C4-2B (cell line): ENCODE data around the gene UBTD2.

Experiments
- ZFX ChIP-seq: fragments of 450-650 bp; IDR thresholded peaks from 2 replicates; pipeline ENCODE4 v1.6.1; 2017
- TF ChIP-seq, protein P1 (sequence below): fragments of 450-650 bp; conservative IDR thresholded peaks from 2 replicates; pipeline ENCODE4 v1.5.1; 2017; ENCODE audit warnings: mild to moderate bottlenecking

DNA sequence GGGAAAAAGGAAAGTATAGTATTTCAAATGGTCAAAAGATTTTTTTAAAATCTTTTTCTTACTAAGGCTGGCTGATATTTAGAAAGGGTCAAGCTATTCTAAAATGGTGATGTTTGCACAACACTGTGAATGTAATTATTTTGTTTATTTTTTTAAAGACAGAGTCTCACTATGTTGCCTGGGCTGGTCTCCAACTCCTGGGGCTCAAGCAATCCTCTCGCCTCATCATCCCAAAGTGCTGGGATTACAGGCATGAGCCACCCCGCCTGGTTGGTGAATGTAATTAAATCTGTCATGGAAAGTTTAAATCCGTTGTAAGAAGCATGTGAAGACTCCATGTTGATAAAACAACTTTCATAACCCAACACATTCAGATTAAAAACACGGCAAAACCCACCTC is 2.6 kb downstream of the UBTD2 start:
- TF ChIP-seq, protein P1, sequence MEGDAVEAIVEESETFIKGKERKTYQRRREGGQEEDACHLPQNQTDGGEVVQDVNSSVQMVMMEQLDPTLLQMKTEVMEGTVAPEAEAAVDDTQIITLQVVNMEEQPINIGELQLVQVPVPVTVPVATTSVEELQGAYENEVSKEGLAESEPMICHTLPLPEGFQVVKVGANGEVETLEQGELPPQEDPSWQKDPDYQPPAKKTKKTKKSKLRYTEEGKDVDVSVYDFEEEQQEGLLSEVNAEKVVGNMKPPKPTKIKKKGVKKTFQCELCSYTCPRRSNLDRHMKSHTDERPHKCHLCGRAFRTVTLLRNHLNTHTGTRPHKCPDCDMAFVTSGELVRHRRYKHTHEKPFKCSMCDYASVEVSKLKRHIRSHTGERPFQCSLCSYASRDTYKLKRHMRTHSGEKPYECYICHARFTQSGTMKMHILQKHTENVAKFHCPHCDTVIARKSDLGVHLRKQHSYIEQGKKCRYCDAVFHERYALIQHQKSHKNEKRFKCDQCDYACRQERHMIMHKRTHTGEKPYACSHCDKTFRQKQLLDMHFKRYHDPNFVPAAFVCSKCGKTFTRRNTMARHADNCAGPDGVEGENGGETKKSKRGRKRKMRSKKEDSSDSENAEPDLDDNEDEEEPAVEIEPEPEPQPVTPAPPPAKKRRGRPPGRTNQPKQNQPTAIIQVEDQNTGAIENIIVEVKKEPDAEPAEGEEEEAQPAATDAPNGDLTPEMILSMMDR, result no peak
- TF ChIP-seq ZFX, result no peak
